OCI-LY1 (cell line): ENCODE data around the gene AAMDC.

Experiments used
- CTCF ChIP-seq: fragments of 200-600 bp; sonication (generic), shearing (Covaris generic); IDR thresholded peaks from 2 replicates; pipeline ENCODE4 v1.5.1; 2017; ENCODE audit warnings: mild to moderate bottlenecking, antibody characterized with exemption, low read length, moderate library complexity, mixed read lengths
- EZH2 ChIP-seq: fragments of 200-600 bp; sonication (generic), shearing (Covaris generic); IDR thresholded peaks from 2 replicates; pipeline ENCODE4 v1.8.0; 2017; ENCODE audit warnings: borderline replicate concordance, mixed run types, mild to moderate bottlenecking, antibody characterized with exemption, low read length, moderate library complexity, mixed read lengths

GRCh38 chr11:77775936-77776335 is 45.0 kb upstream of the AAMDC start:
- TF ChIP-seq CTCF (no peak), EZH2 (no peak)
